ENCODE data around the gene SRP9.

The SRP9 gene

GRCh38 chr1:225817611-225818061 is 40.0 kb downstream of the SRP9 start (continued):
- TF ChIP-seq TOX (CRISPR knock-in tag; IDR thresholded peaks at IDR 0.05; ENCODE audit: borderline replicate concordance) (peak; percentile 49; the same call in 1 of the 2 replicates), ZNF8 (CRISPR knock-in tag; IDR thresholded peaks at IDR 0.05) (no peak), CREB5 (CRISPR knock-in tag; IDR thresholded peaks at IDR 0.05; ENCODE audit: low read depth) (no peak), ZC3H10 (CRISPR knock-in tag; IDR thresholded peaks at IDR 0.05) (0 out of 2 replicates have a peak, but pooled peaks have one; percentile 45)

- TF ChIP-seq ISL1 (CRISPR knock-in tag; IDR thresholded peaks at IDR 0.05) (no peak), ZNF8 (CRISPR knock-in tag; IDR thresholded peaks at IDR 0.05) (no peak), SNAI2 (CRISPR knock-in tag; IDR thresholded peaks at IDR 0.05) (no peak), RARB (CRISPR knock-in tag; IDR thresholded peaks at IDR 0.05) (no peak), TCF4 (CRISPR knock-in tag; IDR thresholded peaks at IDR 0.05; ENCODE audit: borderline replicate concordance) (no peak), ESRRG (CRISPR knock-in tag; IDR thresholded peaks at IDR 0.05) (no peak), OSR1 (CRISPR knock-in tag; IDR thresholded peaks at IDR 0.05) (no peak), CSDC2 (CRISPR knock-in tag; IDR thresholded peaks at IDR 0.05) (no peak), ZFP30 (CRISPR knock-in tag; IDR thresholded peaks at IDR 0.05) (no peak), ARNTL (CRISPR knock-in tag; IDR thresholded peaks at IDR 0.05; ENCODE audit: borderline replicate concordance, low read depth) (no peak), BACH2 (CRISPR knock-in tag; IDR thresholded peaks at IDR 0.05; ENCODE audit: borderline replicate concordance) (no peak), CSRNP3 (CRISPR knock-in tag; IDR thresholded peaks at IDR 0.05) (no peak), ZNF565 (CRISPR knock-in tag; conservative IDR thresholded peaks at IDR 0.05; ENCODE audit: low read depth) (no peak), POU6F1 (CRISPR knock-in tag; IDR thresholded peaks at IDR 0.05; ENCODE audit: borderline replicate concordance, low read depth) (no peak), CREB5 (CRISPR knock-in tag; IDR thresholded peaks at IDR 0.05; ENCODE audit: low read depth) (no peak), ZNF70 (CRISPR knock-in tag; IDR thresholded peaks at IDR 0.05) (no peak), ZC3H10 (CRISPR knock-in tag; IDR thresholded peaks at IDR 0.05) (no peak), ZFP3 (CRISPR knock-in tag; IDR thresholded peaks at IDR 0.05) (no peak), TSHZ2 (CRISPR knock-in tag; IDR thresholded peaks at IDR 0.05) (no peak)
- ATAC-seq, result no peak
These were observed 40.6 kb downstream of the SRP9 start for GRCh38 chr1:225818229-225818628.

GRCh38 chr1:225819346-225820192 is 41.9 kb downstream of the SRP9 start:
- ATAC-seq, result no peak
- TF ChIP-seq ZFP30 (CRISPR knock-in tag; IDR thresholded peaks at IDR 0.05), result no peak
- no peak for TF ChIP-seq PATZ1 (CRISPR knock-in tag; IDR thresholded peaks at IDR 0.05; ENCODE audit: borderline replicate concordance)
- no peak for TF ChIP-seq POU6F1 (CRISPR knock-in tag; IDR thresholded peaks at IDR 0.05; ENCODE audit: borderline replicate concordance, low read depth)
- TF ChIP-seq ZNF8 (CRISPR knock-in tag; IDR thresholded peaks at IDR 0.05), result no peak
- no peak for TF ChIP-seq CREB5 (CRISPR knock-in tag; IDR thresholded peaks at IDR 0.05; ENCODE audit: low read depth)
- no peak for TF ChIP-seq ISL1 (CRISPR knock-in tag; IDR thresholded peaks at IDR 0.05)
- no peak for TF ChIP-seq TOX (CRISPR knock-in tag; IDR thresholded peaks at IDR 0.05; ENCODE audit: borderline replicate concordance)
- no peak for TF ChIP-seq TCF4 (CRISPR knock-in tag; IDR thresholded peaks at IDR 0.05; ENCODE audit: borderline replicate concordance)
- no peak for TF ChIP-seq ARNTL (CRISPR knock-in tag; IDR thresholded peaks at IDR 0.05; ENCODE audit: borderline replicate concordance, low read depth)
